ENCODE measurements around the gene BPIFB4.

Gene BPIFB4

DNA sequence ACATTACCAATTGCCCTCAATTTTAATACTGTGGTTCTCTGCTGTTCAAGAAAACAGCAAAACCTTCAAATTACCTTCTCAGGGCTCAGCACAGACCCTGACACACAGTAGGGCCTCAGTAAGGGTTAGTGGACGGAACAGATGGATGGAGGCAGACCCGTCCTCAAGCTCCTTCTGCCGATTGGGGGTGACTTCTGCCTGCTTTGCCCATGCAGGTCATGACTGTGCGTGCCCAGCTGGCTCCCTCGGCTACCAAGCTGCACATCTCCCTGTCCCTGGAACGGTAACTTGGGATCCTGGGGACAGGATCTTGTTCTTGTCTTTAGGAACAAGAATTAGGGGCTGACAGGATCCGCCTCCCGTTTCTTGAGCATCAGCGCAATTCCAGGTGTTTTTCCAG is 9.8 kb upstream of the BPIFB4 start:
- Mint-ChIP-seq H3K4me1 (ENCODE audit: low read depth) (no peaks in the 10 kb centered on the region), H3K4me3 (no peak overlapping the region), H3K9me3 (no peaks in the 10 kb centered on the region), H3K36me3 (ENCODE audit: low read depth) (no peaks in the 10 kb centered on the region), H3K27me3 (ENCODE audit: low read depth) (no peaks in the 10 kb centered on the region), H3K27ac (no peak overlapping the region)

DNA sequence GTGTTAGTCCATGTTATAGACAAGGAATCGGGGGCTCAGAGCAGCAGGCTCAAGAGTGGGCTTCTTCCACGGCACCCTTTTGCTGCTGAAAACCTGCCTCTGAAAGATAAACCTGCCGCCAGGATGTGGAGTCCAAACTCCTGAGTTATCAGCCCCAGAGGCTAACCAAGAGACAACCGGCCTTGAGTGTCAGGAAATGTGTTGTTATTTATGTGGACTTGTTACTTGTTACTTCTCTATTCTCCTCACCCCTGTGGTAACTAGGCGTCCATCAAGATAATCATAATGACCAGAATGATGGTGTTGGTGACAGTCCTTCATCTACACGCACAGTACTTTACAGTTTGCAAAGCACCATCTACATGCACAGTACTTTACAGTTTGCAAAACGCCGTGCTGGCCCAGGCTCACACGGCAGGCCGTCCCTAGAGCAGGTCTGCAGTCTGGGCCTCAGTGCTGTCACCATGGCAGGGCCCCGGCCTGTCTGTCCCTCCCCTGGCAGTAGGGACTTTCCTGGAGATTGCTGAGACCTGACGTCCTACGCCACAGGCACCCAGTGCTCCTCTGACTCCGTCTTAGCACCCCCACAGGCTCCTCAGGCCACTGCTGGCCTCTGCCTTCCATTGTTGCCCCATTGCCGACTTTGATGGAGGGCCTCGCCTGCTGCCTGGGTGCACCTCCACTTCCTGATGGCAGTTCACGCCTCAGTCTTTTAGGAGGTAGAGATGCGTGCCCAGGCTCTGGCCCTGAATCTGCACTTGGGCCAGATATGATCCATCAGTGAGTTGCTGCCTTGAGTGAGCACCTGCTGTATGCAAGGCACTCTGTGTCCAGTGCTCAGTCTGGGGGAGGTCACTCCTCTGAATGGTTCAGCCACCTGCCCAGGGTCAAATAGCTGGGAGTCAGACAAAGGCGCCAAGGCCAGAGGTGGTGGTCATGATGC is 9.1 kb upstream of the BPIFB4 start:
- H3K27ac Mint-ChIP-seq = no peak overlapping the region
- no peak overlapping the region for H3K4me3 Mint-ChIP-seq
- no peaks in the 10 kb centered on the region for H3K9me3 Mint-ChIP-seq
- H3K36me3 Mint-ChIP-seq (ENCODE audit: low read depth) = no peaks in the 10 kb centered on the region
- H3K4me1 Mint-ChIP-seq (ENCODE audit: low read depth) = no peaks in the 10 kb centered on the region
- no peaks in the 10 kb centered on the region for H3K27me3 Mint-ChIP-seq (ENCODE audit: low read depth)

DNA sequence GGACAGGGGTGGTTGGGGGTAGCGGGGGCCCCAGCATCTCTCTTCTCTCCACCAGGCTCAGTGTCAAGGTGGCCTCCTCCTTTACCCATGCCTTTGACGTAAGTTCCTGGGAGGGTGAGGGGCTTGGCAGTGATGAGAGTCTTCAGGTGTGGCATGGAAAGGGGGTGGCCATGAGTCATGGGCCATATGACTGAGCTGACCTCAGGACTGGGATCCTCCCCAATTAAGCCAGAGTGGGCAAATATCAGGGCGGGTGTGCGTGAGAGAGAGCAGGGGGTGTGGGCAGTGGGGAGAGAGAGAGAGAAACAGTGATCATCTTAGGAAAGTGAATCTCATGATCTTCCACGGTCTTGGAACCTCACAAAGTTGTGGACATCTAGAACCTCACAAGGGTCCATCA is 8.2 kb upstream of the BPIFB4 start:
- Mint-ChIP-seq H3K36me3 (ENCODE audit: low read depth) (no peaks in the 10 kb centered on the region), H3K27ac (no peak overlapping the region), H3K4me1 (ENCODE audit: low read depth) (no peaks in the 10 kb centered on the region), H3K27me3 (ENCODE audit: low read depth) (no peaks in the 10 kb centered on the region), H3K9me3 (no peaks in the 10 kb centered on the region), H3K4me3 (no peak overlapping the region)

DNA sequence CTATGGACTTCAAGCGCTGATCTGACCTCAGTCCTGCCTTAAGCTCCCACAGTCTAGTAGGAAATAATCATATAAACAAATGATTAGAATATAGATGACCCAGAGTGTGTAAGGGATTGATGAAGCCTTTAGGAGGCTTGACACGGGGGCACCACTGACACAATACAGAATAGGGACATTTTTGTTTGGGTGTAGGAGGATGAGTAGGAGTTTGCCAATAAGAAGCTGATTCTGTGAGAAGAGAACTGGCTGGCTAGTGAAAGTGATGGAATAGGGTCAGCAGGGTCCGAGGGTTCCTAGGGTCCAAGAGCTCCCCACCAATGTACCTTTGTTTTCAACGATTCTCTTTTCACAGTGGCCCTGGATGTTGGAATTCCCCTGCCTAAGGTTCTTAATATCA is 7.1 kb upstream of the BPIFB4 start:
- Mint-ChIP-seq H3K27ac (no peak overlapping the region), H3K36me3 (ENCODE audit: low read depth) (no peaks in the 10 kb centered on the region), H3K4me3 (no peak overlapping the region), H3K4me1 (ENCODE audit: low read depth) (no peaks in the 10 kb centered on the region), H3K9me3 (no peaks in the 10 kb centered on the region), H3K27me3 (ENCODE audit: low read depth) (no peaks in the 10 kb centered on the region)

DNA sequence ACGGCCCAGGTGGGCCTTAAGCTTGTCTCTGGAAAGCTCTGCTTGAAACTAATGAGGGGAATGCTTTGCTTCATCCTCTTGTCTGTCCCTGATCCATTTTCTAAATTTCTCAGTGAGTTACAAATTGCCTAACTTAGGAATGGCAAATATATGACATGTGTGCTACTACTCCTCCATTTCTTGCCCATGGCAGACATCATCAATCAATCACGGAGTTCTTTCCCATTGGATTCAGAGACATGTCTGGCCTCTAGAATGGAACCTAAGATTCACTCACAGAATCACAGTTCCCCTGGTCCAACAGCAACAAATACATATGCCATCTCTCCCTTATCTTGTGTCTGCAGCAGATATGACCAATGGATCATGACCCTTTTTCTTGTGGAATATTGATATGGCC is 6.6 kb upstream of the BPIFB4 start:
- Mint-ChIP-seq H3K4me3 (no peak overlapping the region), H3K9me3 (no peaks in the 10 kb centered on the region), H3K27me3 (ENCODE audit: low read depth) (no peaks in the 10 kb centered on the region), H3K4me1 (ENCODE audit: low read depth) (no peaks in the 10 kb centered on the region), H3K36me3 (ENCODE audit: low read depth) (no peaks in the 10 kb centered on the region), H3K27ac (no peak overlapping the region)

DNA sequence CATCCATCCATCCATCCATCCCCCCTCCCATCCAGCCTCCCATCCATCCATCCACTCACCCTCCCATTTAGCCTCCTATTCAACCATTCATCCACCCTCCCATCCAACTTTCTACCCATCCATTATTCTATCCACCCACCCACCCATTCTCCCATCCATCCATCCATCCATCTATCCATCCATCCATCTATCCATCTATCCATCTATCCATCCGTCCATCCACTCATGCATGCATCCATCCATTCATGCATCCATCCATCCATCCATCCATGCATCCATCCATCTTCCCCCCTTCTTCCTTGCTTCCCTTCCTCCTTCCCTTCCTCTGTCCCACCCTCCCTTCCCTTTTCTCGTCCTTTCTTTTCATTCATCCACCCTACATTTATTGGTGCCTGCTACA is 4.8 kb upstream of the BPIFB4 start:
- Mint-ChIP-seq H3K4me3 (no peak overlapping the region), H3K36me3 (ENCODE audit: low read depth) (no peaks in the 10 kb centered on the region), H3K27ac (no peak overlapping the region), H3K4me1 (ENCODE audit: low read depth) (no peaks in the 10 kb centered on the region), H3K9me3 (no peaks in the 10 kb centered on the region), H3K27me3 (ENCODE audit: low read depth) (no peaks in the 10 kb centered on the region)

DNA sequence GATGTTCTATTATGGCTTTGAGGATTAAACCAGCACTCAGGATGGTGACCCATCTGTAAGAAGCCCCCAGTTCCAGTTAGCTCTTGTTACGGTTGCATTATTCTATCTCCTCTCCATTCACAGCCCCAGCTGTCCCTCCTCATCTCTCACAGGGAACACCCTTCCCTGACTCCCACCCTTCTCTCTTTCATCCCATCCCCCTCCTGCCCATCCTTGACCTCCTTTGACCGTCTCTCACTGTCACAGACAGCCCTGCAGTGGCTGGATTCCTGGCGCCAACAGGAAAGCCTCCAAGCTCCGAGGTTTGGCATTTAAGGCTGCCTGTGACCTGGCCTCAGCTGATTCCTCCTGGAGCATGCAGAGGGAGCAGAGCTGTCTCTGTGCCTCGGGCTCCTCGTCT is 4.2 kb upstream of the BPIFB4 start:
- no peaks in the 10 kb centered on the region for H3K27me3 Mint-ChIP-seq (ENCODE audit: low read depth)
- H3K36me3 Mint-ChIP-seq (ENCODE audit: low read depth) = no peaks in the 10 kb centered on the region
- no peak overlapping the region for H3K27ac Mint-ChIP-seq
- no peaks in the 10 kb centered on the region for H3K4me1 Mint-ChIP-seq (ENCODE audit: low read depth)
- no peaks in the 10 kb centered on the region for H3K9me3 Mint-ChIP-seq
- H3K4me3 Mint-ChIP-seq = no peak overlapping the region

DNA sequence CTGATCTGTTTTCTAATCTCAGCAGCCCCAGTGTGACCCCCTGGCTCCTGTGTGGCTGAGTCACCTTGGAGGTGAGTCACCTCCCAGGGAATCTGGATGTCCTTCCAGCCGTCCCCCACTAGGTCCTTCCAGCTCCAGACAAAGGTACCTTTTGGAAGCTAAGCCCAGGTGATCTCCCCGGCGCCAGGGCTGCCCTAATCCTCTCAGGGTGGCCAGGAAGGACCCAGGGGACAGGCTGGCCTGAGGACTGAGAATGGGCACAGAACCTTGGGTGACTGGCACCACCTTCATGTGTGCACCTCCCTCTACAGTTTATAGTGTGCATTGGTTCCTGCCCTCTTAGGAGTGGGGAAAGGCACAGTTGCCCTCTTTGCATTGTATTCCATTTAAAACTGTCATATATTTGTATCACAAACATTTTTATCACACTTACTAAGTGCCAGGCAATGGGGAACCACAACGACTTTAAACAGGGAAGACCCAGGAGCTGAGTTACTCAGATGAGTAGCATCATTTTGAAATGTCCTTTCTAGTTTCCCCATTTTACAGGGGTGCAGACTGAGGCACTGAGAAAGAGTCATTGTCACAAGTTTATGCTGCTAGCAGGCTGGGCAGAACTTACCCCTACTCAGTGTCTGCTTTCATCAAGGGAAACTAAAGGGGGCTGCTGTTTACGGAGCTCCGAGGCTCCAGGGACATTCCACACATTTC is 2.6 kb upstream of the BPIFB4 start:
- Mint-ChIP-seq H3K4me1 (ENCODE audit: low read depth) (no peaks in the 10 kb centered on the region), H3K27me3 (ENCODE audit: low read depth) (no peaks in the 10 kb centered on the region), H3K27ac (no peak overlapping the region), H3K4me3 (no peak overlapping the region), H3K36me3 (ENCODE audit: low read depth) (no peaks in the 10 kb centered on the region), H3K9me3 (no peaks in the 10 kb centered on the region)

DNA sequence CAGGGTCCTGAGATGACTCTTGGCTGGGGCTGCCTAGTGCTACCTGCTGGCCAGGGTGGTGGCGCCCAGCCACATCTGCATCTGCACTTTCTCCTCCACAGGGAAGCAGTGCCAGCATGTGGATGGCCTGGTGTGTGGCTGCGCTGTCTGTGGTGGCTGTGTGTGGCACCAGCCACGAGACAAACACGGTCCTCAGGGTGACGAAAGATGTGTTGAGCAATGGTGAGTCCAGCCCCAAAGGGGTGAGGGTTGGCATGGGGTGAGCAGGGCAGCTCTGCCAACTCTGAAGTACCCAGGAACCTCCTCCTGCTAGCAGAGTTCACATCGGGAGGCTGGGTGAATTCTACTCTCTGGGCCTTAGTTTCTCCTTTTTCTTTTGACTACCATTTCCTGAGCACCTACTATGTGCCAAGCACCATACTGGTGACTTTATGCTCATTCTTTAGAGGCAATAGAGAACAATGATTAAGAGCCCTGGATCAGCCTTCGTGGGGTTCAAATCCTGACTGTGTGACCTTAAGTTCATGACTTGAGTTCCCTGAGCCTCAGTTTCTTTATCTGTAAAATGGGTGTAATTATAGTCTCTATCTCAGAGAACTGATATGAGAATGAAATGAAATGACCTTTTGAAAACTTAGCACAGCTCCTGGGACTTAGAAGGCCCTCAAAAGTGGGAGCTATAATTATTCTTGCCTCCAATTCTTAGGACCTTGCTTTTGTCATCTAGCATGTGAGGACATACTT is 2.1 kb downstream of the BPIFB4 start:
- no peaks in the 10 kb centered on the region for H3K4me1 Mint-ChIP-seq (ENCODE audit: low read depth)
- H3K27me3 Mint-ChIP-seq (ENCODE audit: low read depth) = no peaks in the 10 kb centered on the region
- no peak overlapping the region for H3K4me3 Mint-ChIP-seq
- no peaks in the 10 kb centered on the region for H3K36me3 Mint-ChIP-seq (ENCODE audit: low read depth)
- no peaks in the 10 kb centered on the region for H3K9me3 Mint-ChIP-seq
- no peak overlapping the region for H3K27ac Mint-ChIP-seq

DNA sequence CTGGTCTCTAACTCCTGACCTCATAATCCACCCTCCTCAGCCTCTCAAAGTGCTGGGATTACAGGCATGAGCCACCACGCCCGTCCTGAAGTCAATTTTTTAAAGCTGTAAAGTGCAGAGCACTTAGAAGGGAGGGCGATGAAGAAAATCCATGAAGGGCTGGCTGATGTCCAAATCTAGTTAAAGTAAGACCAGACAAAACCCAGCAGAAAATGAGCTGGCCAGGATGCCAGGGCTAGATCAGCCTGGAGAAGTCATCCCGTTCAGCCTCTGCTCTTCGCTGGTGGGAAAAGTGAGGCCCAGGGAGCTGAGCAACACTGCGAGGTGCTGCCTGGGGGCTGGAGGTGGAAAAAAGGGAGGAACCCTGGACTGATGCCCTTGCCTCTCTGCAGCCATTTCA is 3.1 kb downstream of the BPIFB4 start:
- H3K4me3 Mint-ChIP-seq = no peak overlapping the region
- no peaks in the 10 kb centered on the region for H3K36me3 Mint-ChIP-seq (ENCODE audit: low read depth)
- no peak overlapping the region for H3K27ac Mint-ChIP-seq
- no peaks in the 10 kb centered on the region for H3K4me1 Mint-ChIP-seq (ENCODE audit: low read depth)
- no peaks in the 10 kb centered on the region for H3K27me3 Mint-ChIP-seq (ENCODE audit: low read depth)
- no peaks in the 10 kb centered on the region for H3K9me3 Mint-ChIP-seq

DNA sequence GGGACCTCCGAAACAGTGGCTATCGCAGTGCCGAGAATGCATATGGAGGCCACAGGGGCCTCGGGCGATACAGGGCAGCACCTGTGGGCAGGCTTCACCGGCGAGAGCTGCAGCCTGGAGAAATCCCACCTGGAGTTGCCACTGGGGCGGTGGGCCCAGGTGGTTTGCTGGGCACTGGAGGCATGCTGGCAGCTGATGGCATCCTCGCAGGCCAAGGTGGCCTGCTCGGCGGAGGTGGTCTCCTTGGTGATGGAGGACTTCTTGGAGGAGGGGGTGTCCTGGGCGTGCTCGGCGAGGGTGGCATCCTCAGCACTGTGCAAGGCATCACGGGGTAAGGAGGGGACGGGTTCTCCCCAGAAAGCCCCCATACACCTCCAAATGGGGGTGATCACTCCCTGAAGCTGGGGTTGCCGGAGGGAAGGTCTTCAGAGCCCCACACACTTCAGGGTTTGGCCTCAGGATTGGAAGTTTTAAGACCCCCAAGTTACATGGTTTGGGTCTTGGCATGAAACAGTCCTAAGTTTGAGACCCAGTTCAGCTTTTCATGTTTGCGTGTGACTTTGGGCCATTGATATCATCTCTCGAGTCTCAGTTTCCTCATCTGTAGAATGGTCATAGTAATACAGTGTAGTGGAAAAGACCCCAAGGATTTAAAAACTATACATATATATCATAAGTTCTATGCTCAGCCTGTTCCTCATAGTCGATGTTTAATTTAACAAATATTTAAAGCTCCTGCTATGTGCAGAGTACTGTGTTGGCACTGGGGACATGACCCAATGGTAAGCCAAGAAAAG is 4.3 kb downstream of the BPIFB4 start:
- Mint-ChIP-seq H3K4me1 (ENCODE audit: low read depth) (no peaks in the 10 kb centered on the region), H3K4me3 (no peak overlapping the region), H3K36me3 (ENCODE audit: low read depth) (no peaks in the 10 kb centered on the region), H3K27me3 (ENCODE audit: low read depth) (no peaks in the 10 kb centered on the region), H3K27ac (no peak overlapping the region), H3K9me3 (no peaks in the 10 kb centered on the region)

DNA sequence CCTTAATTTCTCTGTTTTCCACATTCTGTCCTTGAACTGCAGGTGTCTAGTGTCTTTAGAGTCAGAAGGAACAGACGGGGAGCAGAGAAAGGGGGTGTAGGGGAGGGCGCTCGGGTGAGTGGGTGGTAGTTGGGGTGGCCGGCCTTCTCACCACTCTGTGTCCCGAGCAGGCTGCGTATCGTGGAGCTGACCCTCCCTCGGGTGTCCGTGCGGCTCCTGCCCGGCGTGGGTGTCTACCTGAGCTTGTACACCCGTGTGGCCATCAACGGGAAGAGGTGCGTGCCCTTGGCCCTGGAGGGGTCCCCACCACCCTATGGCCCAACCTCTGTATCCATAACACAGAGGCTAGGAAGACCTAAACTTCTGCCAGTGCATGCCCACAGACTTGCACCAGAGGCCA is 5.3 kb downstream of the BPIFB4 start:
- no peaks in the 10 kb centered on the region for H3K27me3 Mint-ChIP-seq (ENCODE audit: low read depth)
- H3K36me3 Mint-ChIP-seq (ENCODE audit: low read depth) = no peaks in the 10 kb centered on the region
- H3K4me1 Mint-ChIP-seq (ENCODE audit: low read depth) = no peaks in the 10 kb centered on the region
- H3K9me3 Mint-ChIP-seq = no peaks in the 10 kb centered on the region
- no peak overlapping the region for H3K27ac Mint-ChIP-seq
- no peak overlapping the region for H3K4me3 Mint-ChIP-seq

DNA sequence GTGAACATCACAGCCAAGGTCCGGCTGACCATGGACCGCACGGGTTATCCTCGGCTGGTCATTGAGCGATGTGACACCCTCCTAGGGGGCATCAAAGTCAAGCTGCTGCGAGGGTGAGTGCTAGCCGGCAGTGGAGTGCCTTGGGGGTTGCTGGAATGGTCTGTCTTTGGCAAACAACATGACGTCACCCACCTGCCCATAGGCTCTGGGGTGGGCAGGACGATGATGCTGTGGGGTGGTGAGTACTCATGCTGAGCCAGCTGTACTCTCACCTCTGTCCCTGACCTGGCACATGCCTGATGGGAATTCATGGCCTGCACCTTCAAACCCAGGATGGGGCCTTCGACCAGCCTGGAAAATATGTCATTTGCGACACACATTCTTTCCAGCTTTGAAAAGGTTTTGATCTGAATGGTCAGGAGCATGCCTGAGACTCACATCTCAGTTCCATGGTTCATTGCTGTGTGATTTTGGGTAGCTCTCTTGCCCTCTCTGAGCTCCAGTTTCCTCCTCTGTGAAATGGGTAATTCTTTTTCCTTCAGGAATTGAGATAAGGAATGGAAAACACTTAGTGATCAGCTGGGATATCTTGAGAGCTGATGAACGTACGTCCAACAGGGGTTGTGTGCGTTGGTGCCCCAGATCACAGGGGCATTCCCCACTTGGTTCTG is 6.7 kb downstream of the BPIFB4 start:
- no peaks in the 10 kb centered on the region for H3K9me3 Mint-ChIP-seq
- no peaks in the 10 kb centered on the region for H3K27me3 Mint-ChIP-seq (ENCODE audit: low read depth)

DNA sequence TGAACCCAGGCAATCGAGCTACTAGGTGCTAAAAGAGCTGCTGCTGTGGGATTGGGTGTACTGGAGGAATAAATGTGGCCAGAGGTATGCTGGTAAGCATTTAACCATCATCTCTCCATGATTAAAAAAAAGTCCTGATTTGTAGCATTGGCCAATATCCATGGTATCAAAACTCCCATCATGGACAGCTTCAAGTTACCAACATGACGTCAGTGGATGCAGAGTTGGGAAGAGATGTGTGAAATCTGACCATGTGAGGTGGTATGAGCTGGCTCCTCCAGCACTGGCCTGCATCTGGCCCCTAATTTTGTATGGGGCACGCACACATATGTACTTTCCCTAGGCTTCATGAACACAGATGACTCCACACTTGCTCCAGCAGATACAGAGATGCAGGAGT is 11.7 kb downstream of the BPIFB4 start:
- Mint-ChIP-seq H3K27ac (no peak overlapping the region), H3K4me1 (ENCODE audit: low read depth) (no peaks in the 10 kb centered on the region), H3K36me3 (ENCODE audit: low read depth) (no peaks in the 10 kb centered on the region), H3K27me3 (ENCODE audit: low read depth) (no peaks in the 10 kb centered on the region), H3K9me3 (no peaks in the 10 kb centered on the region), H3K4me3 (no peak overlapping the region)

More for the DNA sequence above, 6.7 kb downstream of the BPIFB4 start:
- Mint-ChIP-seq H3K36me3 (ENCODE audit: low read depth) (no peaks in the 10 kb centered on the region), H3K4me1 (ENCODE audit: low read depth) (no peaks in the 10 kb centered on the region), H3K27ac (no peak overlapping the region), H3K4me3 (no peak overlapping the region)

Measured in T-helper 1 cell treated with Interleukin-12 subunit alpha and Interleukin-12 subunit beta and Interleukin-4 antibody, amounts not matched to agents 30 μg/mL and 1 μg/mL, for 36 hours (primary cell).